CD4-positive, alpha-beta T cell treated with Interferon alpha-2 for 1 hour (primary cell): ENCODE data around the gene GRIK5.

Experiments used
- DNase-seq, 2 donors: peaks; one replicate each; pipeline ENCODE4 v3.0.0-alpha.2; 2020 to 2022

The GRIK5 gene

DNA sequence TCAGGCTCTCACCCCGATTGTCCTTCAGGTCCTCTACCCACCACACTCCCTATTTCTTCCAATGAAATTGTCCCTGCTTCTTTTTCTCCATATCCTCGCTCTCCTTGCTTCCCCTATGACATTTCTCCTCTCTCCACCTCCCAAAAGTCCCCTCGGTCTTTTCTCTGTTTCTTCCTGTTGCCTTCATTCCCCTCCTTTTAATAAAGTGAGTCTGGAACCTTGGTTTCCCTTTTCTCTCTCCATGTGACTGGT is 5.3 kb upstream of the GRIK5 start:
- no peak for DNase-seq

DNA sequence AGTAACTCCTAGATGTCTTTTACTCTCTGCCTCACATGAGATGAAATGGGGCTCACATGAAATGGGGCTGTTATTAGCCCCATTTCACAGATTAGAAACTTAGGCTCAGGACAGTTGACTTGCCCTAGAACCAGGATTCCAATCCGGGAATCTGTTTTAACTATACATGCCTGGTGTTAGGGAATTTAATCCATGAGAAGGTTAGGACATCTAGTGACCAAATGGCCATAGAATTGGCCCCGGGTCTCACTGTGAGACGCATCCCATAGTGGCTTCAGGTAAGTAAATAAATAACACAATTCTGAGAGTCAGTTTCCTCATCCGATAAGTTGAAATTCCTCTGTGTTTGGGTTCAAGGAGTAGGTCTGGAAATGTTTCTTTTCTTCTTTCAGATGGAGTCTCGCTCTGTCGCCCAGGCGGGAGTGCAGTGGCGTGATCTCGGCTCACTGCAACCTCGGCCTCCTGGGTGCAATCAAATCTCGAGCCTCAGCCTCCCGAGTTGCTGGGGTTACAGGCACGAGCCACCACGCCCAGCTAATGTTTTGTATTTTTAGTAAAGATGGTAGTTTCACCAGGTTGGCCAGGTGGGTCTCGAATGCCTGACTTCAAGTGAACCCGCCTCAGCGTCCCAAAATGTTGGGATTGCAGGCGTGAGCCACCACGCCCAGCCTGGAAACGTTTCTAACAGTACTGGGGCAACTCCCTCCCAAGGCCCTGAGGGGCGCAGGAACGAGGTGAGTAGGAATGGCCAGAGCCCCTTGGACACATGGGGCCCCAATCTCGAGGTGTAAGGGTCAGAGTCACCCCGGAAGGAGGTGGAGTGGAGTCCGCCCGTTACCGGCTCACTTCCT is 4.7 kb upstream of the GRIK5 start:
- DNase-seq, result no peak

DNA sequence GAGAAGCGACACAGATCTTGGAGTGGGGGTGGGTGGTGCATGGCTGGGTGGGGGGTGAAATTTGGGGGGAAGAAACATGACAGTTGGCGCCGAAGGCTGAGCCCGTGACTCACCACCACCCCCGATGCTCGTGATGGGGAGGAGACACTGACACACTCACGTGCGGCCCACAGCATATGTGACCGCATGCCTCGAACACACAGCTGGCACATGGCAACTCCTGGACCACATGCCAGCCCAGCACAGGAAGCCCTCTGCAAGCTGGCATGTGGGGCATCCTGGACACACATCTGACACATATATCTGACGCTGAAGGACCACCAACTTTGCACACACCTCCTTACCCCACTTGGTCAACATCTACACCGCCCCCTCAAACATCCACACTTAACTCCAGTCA is 1.2 kb upstream of the GRIK5 start:
- no peak for DNase-seq

DNA sequence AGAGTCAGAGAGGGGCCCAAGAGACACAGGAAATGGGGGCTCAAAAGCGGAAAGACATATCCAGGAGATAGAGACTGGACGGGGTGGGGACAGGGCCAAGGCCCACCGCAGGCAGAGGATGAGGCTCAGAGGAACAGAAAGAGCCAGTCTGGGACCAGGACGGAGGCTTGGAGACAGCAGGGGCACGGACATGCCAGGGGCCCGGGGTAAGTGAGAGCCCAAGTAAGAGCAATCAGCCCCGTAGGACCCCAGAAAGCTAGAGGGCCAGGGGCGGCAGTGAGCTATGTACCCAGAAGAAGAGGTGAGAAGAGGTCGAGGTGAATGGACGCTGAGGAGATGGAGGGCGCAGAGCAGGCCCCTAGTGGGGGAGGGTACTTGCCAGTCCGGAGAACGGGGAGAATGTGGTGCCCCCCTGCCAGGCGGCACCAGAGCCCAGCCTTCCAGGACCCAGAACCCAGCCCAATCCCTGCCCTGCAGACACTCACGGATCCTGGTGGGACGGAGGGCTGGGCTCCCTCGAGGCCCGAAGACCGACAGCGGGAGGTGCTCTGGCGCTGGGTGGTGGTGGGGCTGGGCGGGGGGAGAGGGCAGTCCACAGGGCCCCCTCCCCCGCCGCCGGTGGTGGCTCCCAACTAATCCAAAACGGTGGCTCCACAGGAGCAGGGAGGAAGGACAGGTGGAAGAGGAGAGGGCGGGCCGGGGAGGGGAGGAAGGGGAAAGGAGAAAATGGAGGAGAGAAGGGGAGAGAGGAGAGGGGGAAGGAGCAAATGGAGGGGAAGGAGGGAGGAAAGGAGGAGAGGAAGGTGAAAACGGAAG is 1.0 kb downstream of the GRIK5 start:
- no peak for DNase-seq

- no peak for DNase-seq
Observed at GRCh38 chr19:42068361-42068755, 1.6 kb downstream of the GRIK5 start.

GRCh38 chr19:42067315-42067888 is 2.6 kb downstream of the GRIK5 start:
- DNase-seq, result no peak

- DNase-seq, result peak in 1 of 2 donors; percentile 9
Observed at GRCh38 chr19:42066075-42066754, 3.8 kb downstream of the GRIK5 start.

DNA sequence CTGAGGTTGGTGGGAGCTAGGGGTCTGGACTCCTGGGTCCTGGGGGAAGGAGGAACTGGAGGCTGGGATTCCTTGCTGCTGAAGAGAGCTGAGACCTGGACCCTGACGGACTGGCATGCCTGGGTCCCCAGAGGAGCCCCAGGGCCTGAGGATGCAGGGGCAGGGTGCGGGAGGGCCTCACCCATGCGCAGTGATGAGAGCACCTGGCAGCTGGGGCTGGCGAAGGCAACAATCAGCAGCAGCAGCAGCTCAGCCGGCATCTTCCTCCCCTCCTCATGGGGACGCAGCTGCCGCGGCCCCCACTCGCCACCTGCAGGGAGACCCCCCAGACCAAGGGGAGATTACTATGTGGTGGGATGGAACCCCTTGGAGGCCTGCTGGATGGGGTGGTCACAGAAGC is 4.5 kb downstream of the GRIK5 start:
- no peak for DNase-seq

DNA sequence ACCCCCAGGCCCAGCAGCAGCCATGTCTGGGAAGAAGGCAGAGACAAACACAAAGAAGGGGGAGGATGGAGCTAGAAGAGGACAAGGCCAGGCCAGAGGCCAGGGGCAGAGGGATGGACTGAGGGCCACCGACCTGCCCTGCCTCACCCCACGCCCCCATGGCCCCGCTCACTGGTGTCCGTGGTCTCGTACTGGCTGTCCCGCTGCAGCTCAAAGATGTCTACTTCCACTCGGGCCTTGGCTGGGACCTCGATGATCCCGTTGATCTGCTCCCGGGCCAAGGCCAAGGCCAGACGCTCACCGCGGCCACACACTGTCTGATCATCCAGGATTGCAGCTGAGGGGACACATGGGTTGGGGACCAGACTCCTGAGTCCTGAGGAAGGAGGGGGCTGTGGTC is 5.0 kb downstream of the GRIK5 start:
- DNase-seq, result no peak

DNA sequence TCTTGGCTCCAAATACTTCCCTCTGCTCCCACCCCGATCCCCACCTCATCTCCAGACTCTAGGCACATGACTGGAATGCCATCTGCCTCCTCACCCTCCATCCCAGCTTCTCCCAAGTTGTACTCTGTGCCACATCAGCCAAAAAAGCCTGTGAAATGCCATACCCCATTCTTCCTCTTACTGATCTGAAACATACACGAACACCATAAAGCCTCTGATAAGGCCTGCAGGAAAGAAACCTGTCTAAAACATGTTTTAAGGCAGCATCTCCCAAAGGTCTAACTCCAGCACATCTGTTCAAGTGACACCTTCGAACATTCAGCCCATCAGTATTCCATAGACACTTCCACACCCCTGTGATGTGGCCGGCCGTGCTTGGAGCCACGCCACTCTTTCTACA is 5.6 kb downstream of the GRIK5 start:
- no peak for DNase-seq

GRCh38 chr19:42062381-42062780 is 7.6 kb downstream of the GRIK5 start:
- no peak for DNase-seq

- no peak for DNase-seq
Observed at GRCh38 chr19:42060117-42060516, 9.9 kb downstream of the GRIK5 start.

- no peak for DNase-seq
Observed at GRCh38 chr19:42059196-42059595, 10.8 kb downstream of the GRIK5 start.

- no peak for DNase-seq
Observed at GRCh38 chr19:42057846-42058245, 12.2 kb downstream of the GRIK5 start.

DNA sequence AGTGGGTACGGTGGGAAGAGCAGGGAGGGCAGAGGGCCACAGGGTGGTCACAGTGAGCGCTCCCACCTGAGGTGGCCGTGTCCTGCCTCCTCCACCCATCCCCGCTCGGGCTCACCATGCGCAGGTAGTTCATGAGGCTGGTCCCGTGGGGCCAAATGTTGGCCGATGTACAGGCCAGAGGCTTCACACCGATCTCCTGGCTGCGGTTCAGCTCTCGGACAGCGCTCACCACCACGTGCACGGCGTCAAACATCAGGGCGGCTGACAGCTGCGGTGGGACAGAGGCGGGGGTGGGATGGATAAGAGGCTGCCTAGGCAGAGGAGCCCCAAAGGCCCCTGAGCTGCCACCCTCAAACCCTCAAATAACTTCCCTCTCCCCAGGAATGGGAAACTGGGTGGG is 15.8 kb downstream of the GRIK5 start:
- DNase-seq, result no peak

- no peak for DNase-seq
Observed at GRCh38 chr19:42053037-42053935, 16.7 kb downstream of the GRIK5 start.

DNA sequence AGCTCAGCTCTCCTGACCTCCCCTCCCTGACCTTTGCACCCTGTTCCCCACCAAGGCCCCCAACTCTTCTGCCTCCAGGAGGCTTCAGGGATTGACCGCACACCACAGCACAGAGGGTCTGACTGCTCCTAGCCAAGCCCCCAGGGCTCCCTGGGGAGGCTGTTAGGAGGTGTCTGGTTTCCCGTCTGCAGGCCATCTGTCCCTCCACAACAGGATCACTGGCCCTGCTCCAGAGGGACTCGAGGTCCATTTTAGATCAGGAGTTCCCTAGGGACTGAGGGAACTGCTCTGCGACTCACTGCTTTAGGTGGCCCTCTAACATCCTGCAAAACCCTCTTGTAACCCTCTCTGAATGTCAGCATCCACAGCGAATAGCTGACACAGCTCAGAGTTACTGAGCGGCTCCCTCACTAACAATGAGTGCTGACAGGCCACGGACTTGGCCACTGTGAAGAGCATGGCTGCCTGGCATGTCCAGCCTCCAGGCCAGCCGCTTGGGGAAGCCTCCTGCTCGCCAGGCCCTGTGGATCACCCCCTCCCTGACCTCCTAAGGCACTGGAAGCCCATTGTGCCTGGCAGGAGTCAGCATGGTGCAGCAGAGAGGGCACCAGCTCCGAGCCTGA is 17.7 kb downstream of the GRIK5 start:
- DNase-seq, result no peak

GRCh38 chr19:42051166-42052115 is 18.6 kb downstream of the GRIK5 start:
- no peak for DNase-seq

- peak in 1 of 2 donors; percentile 19 for DNase-seq
Observed at GRCh38 chr19:42048992-42049391, 21.0 kb downstream of the GRIK5 start.

GRCh38 chr19:42045575-42045974 is 24.4 kb downstream of the GRIK5 start:
- DNase-seq, result no peak
